Mesenteric fat pad (tissue), 1 donor: ENCODE results near the gene MAPK1IP1L. TPM values are rescaled to one million over a fixed set of nuclear protein-coding genes. Genes with fewer than 3 reads are reported as not detected.

Experiments
- DNase-seq: peaks from one replicate; pipeline ENCODE4 v3.0.0-alpha.2; 2020; ENCODE audit warnings: low spot score
- total RNA-seq: library from RNA; stranded (reverse); fragmentation: NEBNext Ultra II Directional; extraction: Animal tissue kit (Norgen Biotek cat#: 25700); gene quantifications from one replicate; pipeline ENCODE4 v1.2.1, GENCODE V29; 2021
- donor health status: DM: yes; HTN: yes; CAD: no.

Gene MAPK1IP1L
- total RNA-seq, 1 donor from 2014 or later: 89.6 TPM

GRCh38 chr14:55094292-55095157 is 43.1 kb downstream of the MAPK1IP1L start:
- peak; percentile 22 for DNase-seq

GRCh38 chr14:55097881-55098560 is 46.6 kb downstream of the MAPK1IP1L start:
- DNase-seq: no peak

- no peak for DNase-seq
Observed at GRCh38 chr14:55098561-55098898, 47.1 kb downstream of the MAPK1IP1L start.

- no peak for DNase-seq
Observed at GRCh38 chr14:55099756-55100155, 48.3 kb downstream of the MAPK1IP1L start.

GRCh38 chr14:55101698-55102097 is 50.3 kb downstream of the MAPK1IP1L start:
- no peak for DNase-seq

GRCh38 chr14:55102141-55102621 is 50.7 kb downstream of the MAPK1IP1L start:
- DNase-seq: peak; percentile 87

GRCh38 chr14:55103005-55103640 is 51.7 kb downstream of the MAPK1IP1L start:
- DNase-seq: peak; percentile 88

- DNase-seq: peak; percentile 24
Observed at GRCh38 chr14:55103971-55104954, 52.8 kb downstream of the MAPK1IP1L start.

- no peak for DNase-seq
Observed at GRCh38 chr14:55105991-55106390, 54.5 kb downstream of the MAPK1IP1L start.

- DNase-seq: peak; percentile 92
Observed at GRCh38 chr14:55107766-55108554, 56.5 kb downstream of the MAPK1IP1L start.

- no peak for DNase-seq
Observed at GRCh38 chr14:55109836-55110235, 58.4 kb downstream of the MAPK1IP1L start.

- no peak for DNase-seq
Observed at GRCh38 chr14:55111122-55111708, 59.8 kb downstream of the MAPK1IP1L start.

GRCh38 chr14:55114720-55115119 is 63.3 kb downstream of the MAPK1IP1L start:
- DNase-seq: no peak

- no peak for DNase-seq
Observed at GRCh38 chr14:55115460-55115859, 64.0 kb downstream of the MAPK1IP1L start.

- no peak for DNase-seq
Observed at GRCh38 chr14:55115861-55116245, 64.4 kb downstream of the MAPK1IP1L start.

GRCh38 chr14:55116246-55117030 is 65.0 kb downstream of the MAPK1IP1L start:
- no peak for DNase-seq

- DNase-seq: no peak
Observed at GRCh38 chr14:55117803-55118441, 66.5 kb downstream of the MAPK1IP1L start.

GRCh38 chr14:55118761-55119160 is 67.3 kb downstream of the MAPK1IP1L start:
- no peak for DNase-seq
